Uterus (tissue), 2 donors: ENCODE results near the gene CEACAM16.

Experiments used
- CTCF ChIP-seq, 4 experiments: fragments of 200-600 bp in 2 of 4; fragments of 450-650 bp in 2 of 4; sonication (generic) in 2 of 4; IDR thresholded peaks; one replicate each; pipeline ENCODE4 v1.5.1; 2016 to 2019; ENCODE audit warnings: antibody characterized with exemption in 4 of 4, mild to moderate bottlenecking in 2 of 4, moderate library complexity in 1 of 4
- POLR2A ChIP-seq, 2 donors: fragments of 450-650 bp; IDR thresholded peaks; one replicate each; pipeline ENCODE4 v1.6.1; 2016; ENCODE audit warnings: antibody characterized with exemption in 2 of 2, mild to moderate bottlenecking in 1 of 2, moderate library complexity in 1 of 2

- TF ChIP-seq CTCF (IDR thresholded peaks at IDR 0.05) (no peak), POLR2A (IDR thresholded peaks at IDR 0.05) (no peak)
These were observed 35.0 kb upstream of the CEACAM16 start for GRCh38 chr19:44663996-44664395.
